ENCODE data around the gene MPZL3. TPM values are rescaled to one million over a fixed set of nuclear protein-coding genes. Genes with fewer than 3 reads are reported as not detected.

MPZL3 gene
- total and polyA plus RNA-seq, 4 donors = 2.5 to 6.9 (median 3.5) TPM

- Histone ChIP-seq H3K36me3 (ENCODE audit: control insufficient read depth in 4 of 4, insufficient read depth in 3 of 4, low read depth in 1 of 4, low read length in 3 of 4) (peaks cover 0 to 5% (median 1%) of the 10 kb centered on the region in 4 donors), H3K27me3 (ENCODE audit: control insufficient read depth in 4 of 4, insufficient read depth in 4 of 4, low read length in 3 of 4) (no peaks in the 10 kb centered on the region), H3K4me1 (ENCODE audit: control insufficient read depth in 4 of 4, insufficient read depth in 4 of 4, low read length in 3 of 4) (no peaks in the 10 kb centered on the region), H3K27ac (ENCODE audit: low read depth in 1 of 2, low read length in 2 of 2) (no peak overlapping the region), H3K9me3 (ENCODE audit: control insufficient read depth in 4 of 4, low read length in 3 of 4) (no peaks in the 10 kb centered on the region), H3K4me3 (ENCODE audit: low read depth in 1 of 3, low read length in 3 of 3) (no peak overlapping the region), H3K9ac (ENCODE audit: low read depth in 1 of 2, low read length in 2 of 2) (no peak overlapping the region)
- 82% methylated on average over 7 of the region's 7 CpGs for WGBS
- no peak for DNase-seq (ENCODE audit: low spot score)
- TF ChIP-seq NR2F2 (IDR thresholded peaks at IDR 0.05) = no peak
- no peak for TF ChIP-seq TAF1 (conservative IDR thresholded peaks at IDR 0.05)
- TF ChIP-seq FOXA1 (IDR thresholded peaks at IDR 0.05) = no peak
- no peak for TF ChIP-seq MAX (IDR thresholded peaks at IDR 0.05)
These were observed 25.9 kb downstream of the MPZL3 start for GRCh38 chr11:118226296-118226695.

GRCh38 chr11:118224511-118225188 lies 27.5 kb downstream of the MPZL3 start, which contains the start of gene JAML:
Gene JAML, minus strand, starts transcription at chr11:118225011. Its CDS starts 10,145 bp downstream, at chr11:118214866.
- Histone ChIP-seq H3K36me3 (ENCODE audit: control insufficient read depth in 4 of 4, insufficient read depth in 3 of 4, low read depth in 1 of 4, low read length in 3 of 4) (peaks cover 0 to 5% (median 1%) of the 10 kb centered on the region in 4 donors), H3K9me3 (ENCODE audit: control insufficient read depth in 4 of 4, low read length in 3 of 4) (no peaks in the 10 kb centered on the region), H3K4me1 (ENCODE audit: control insufficient read depth in 4 of 4, insufficient read depth in 4 of 4, low read length in 3 of 4) (no peaks in the 10 kb centered on the region), H3K4me3 (ENCODE audit: low read depth in 1 of 3, low read length in 3 of 3) (peak within 1 kb of the TSS in 1 of 3 donors; percentile 28), H3K27ac (ENCODE audit: low read depth in 1 of 2, low read length in 2 of 2) (peak within 1 kb of the TSS; percentile 22 to 47), H3K27me3 (ENCODE audit: control insufficient read depth in 4 of 4, insufficient read depth in 4 of 4, low read length in 3 of 4) (no peaks in the 10 kb centered on the region), H3K9ac (ENCODE audit: low read depth in 1 of 2, low read length in 2 of 2) (peak within 1 kb of the TSS in 1 of 2 donors; percentile 51)
- WGBS = 82% methylated on average over 6 of the region's 6 CpGs
- TF ChIP-seq ZBTB33 (IDR thresholded peaks at IDR 0.05) = no peak
- no peak for DNase-seq (ENCODE audit: low spot score)

GRCh38 chr11:118223992-118224391 lies 28.2 kb downstream of the MPZL3 start:
- WGBS = 81% methylated on average over 6 of the region's 6 CpGs
- H3K36me3 ChIP-seq (ENCODE audit: control insufficient read depth in 4 of 4, insufficient read depth in 3 of 4, low read depth in 1 of 4, low read length in 3 of 4) = peaks cover 0 to 5% (median 1%) of the 10 kb centered on the region in 4 donors
- peak overlapping the region in 1 of 2 donors; percentile 47 for H3K27ac ChIP-seq (ENCODE audit: low read depth in 1 of 2, low read length in 2 of 2)
- H3K4me1 ChIP-seq (ENCODE audit: control insufficient read depth in 4 of 4, insufficient read depth in 4 of 4, low read length in 3 of 4) = no peaks in the 10 kb centered on the region
- H3K27me3 ChIP-seq (ENCODE audit: control insufficient read depth in 4 of 4, insufficient read depth in 4 of 4, low read length in 3 of 4) = no peaks in the 10 kb centered on the region
- no peak for DNase-seq (ENCODE audit: low spot score)
- H3K9me3 ChIP-seq (ENCODE audit: control insufficient read depth in 4 of 4, low read length in 3 of 4) = no peaks in the 10 kb centered on the region
- peak overlapping the region in 1 of 2 donors; percentile 51 for H3K9ac ChIP-seq (ENCODE audit: low read depth in 1 of 2, low read length in 2 of 2)
- peak overlapping the region in 1 of 3 donors; percentile 28 for H3K4me3 ChIP-seq (ENCODE audit: low read depth in 1 of 3, low read length in 3 of 3)
- TF ChIP-seq CTCF (IDR thresholded peaks at IDR 0.05; ENCODE audit: low read depth, low read length, missing input control) (no peak), FOXA2 (IDR thresholded peaks at IDR 0.05) (no peak), FOXA1 (IDR thresholded peaks at IDR 0.05) (no peak), SP1 (IDR thresholded peaks at IDR 0.05) (no peak), RXRA (IDR thresholded peaks at IDR 0.05) (no peak), RAD21 (IDR thresholded peaks at IDR 0.05) (no peak), HNF4A (conservative IDR thresholded peaks at IDR 0.05) (no peak), GABPA (IDR thresholded peaks at IDR 0.05 in 1 of 2, conservative IDR thresholded peaks at IDR 0.05 in 1 of 2) (no peak), MAX (IDR thresholded peaks at IDR 0.05) (no peak), ATF3 (IDR thresholded peaks at IDR 0.05) (no peak), YY1 (IDR thresholded peaks at IDR 0.05) (no peak), ZBTB33 (IDR thresholded peaks at IDR 0.05) (no peak), EGR1 (IDR thresholded peaks at IDR 0.05; ENCODE audit: low read depth in 2 of 2) (no peak), NR2F2 (IDR thresholded peaks at IDR 0.05) (no peak), TAF1 (conservative IDR thresholded peaks at IDR 0.05) (no peak), JUND (IDR thresholded peaks at IDR 0.05) (no peak), HNF4G (IDR thresholded peaks at IDR 0.05) (no peak)

Measured in liver (tissue), 9 donors.